GM12878 (cell line): ENCODE results near the gene SFR1. TPM values are rescaled to one million over a fixed set of nuclear protein-coding genes. Genes with fewer than 3 reads are reported as not detected.

Experiments used
- ASH2L ChIP-seq: fragments of 300-600, 200-600 bp; sonication (generic); IDR thresholded peaks from 2 replicates; pipeline ENCODE4 v1.6.1; 2017; ENCODE audit warnings: low read depth, mild to moderate bottlenecking, borderline replicate concordance
- BACH1 ChIP-seq: fragments of 450-650 bp; IDR thresholded peaks from 2 replicates; pipeline ENCODE4 v1.6.1; 2017; ENCODE audit warnings: mild to moderate bottlenecking, borderline replicate concordance
- EP300 ChIP-seq, 2 experiments: fragments of 150-350 bp in 1 of 2; IDR thresholded peaks; 2 replicates each; pipeline ENCODE4 v1.6.1; 2011 to 2012; ENCODE audit warnings: low read depth in 2 of 2, low read length in 2 of 2, borderline replicate concordance in 1 of 2, improper control_type of control experiment in 1 of 2, inconsistent platforms in 1 of 2; ENCODE audit not compliant: control insufficient read depth in 1 of 2
- ESRRA ChIP-seq: IDR thresholded peaks from 2 replicates; pipeline ENCODE4 v1.6.1; 2012; ENCODE audit warnings: mild to moderate bottlenecking, low read length, improper control_type of control experiment
- FOS ChIP-seq: IDR thresholded peaks from 3 replicates; pipeline ENCODE4 v1.6.1; 2011; ENCODE audit warnings: borderline replicate concordance; ENCODE audit not compliant: insufficient read length; ENCODE audit errors: extremely low read depth
- GABPA ChIP-seq: IDR thresholded peaks from 2 replicates; pipeline ENCODE4 v1.6.1; 2014; ENCODE audit warnings: antibody characterized with exemption, low read depth, mild to moderate bottlenecking, inconsistent platforms
- IRF4 ChIP-seq: IDR thresholded peaks from 2 replicates; pipeline ENCODE4 v1.6.1; 2011; ENCODE audit warnings: low read depth, low read length
- KDM1A ChIP-seq: fragments of 200-600 bp; sonication (generic); IDR thresholded peaks from 2 replicates; pipeline ENCODE4 v1.6.1; 2016; ENCODE audit warnings: borderline replicate concordance
- NR2C2 ChIP-seq: IDR thresholded peaks from 2 replicates; pipeline ENCODE4 v1.6.1; 2011; ENCODE audit warnings: borderline replicate concordance, low read depth; ENCODE audit not compliant: control insufficient read depth, insufficient read length
- PAX5 ChIP-seq: IDR thresholded peaks from 2 replicates; pipeline ENCODE4 v1.6.1; 2011; ENCODE audit warnings: low read depth, low read length, borderline replicate concordance
- POLR2A ChIP-seq: IDR thresholded peaks from 2 replicates; pipeline ENCODE4 v1.6.1; 2011; ENCODE audit warnings: low read depth, mild to moderate bottlenecking, low read length
- RAD51 ChIP-seq: fragments of 450-650 bp; IDR thresholded peaks from 2 replicates; pipeline ENCODE4 v1.6.1; 2016; ENCODE audit warnings: moderate library complexity, mild to moderate bottlenecking, inconsistent platforms
- SIN3A ChIP-seq: IDR thresholded peaks from 2 replicates; pipeline ENCODE4 v1.6.1; 2012; ENCODE audit warnings: low read depth, low read length, improper control_type of control experiment
- SMARCA5 ChIP-seq: fragments of 450-650 bp; IDR thresholded peaks from 2 replicates; pipeline ENCODE4 v1.6.1; 2017; ENCODE audit warnings: mild to moderate bottlenecking
- SRF ChIP-seq, 2 experiments: IDR thresholded peaks; 2 replicates each; pipeline ENCODE4 v1.6.1; 2011; ENCODE audit warnings: low read depth in 2 of 2, low read length in 2 of 2, mild to moderate bottlenecking in 1 of 2, moderate library complexity in 1 of 2
- STAT1 ChIP-seq: fragments of 450-650 bp; conservative IDR thresholded peaks from 2 replicates; pipeline ENCODE4 v1.6.1; 2014; ENCODE audit warnings: antibody characterized with exemption, mild to moderate bottlenecking
- STAT3 ChIP-seq: IDR thresholded peaks from 2 replicates; pipeline ENCODE4 v1.6.1; 2011; ENCODE audit warnings: low read depth, low read length, improper control_type of control experiment
- ZNF207 ChIP-seq: fragments of 450-650 bp; IDR thresholded peaks from 2 replicates; pipeline ENCODE4 v1.6.1; 2014; ENCODE audit warnings: antibody characterized with exemption, mild to moderate bottlenecking, borderline replicate concordance
- ZNF384 ChIP-seq: IDR thresholded peaks from 2 replicates; pipeline ENCODE4 v1.6.1; 2012; ENCODE audit warnings: low read depth, mild to moderate bottlenecking, low read length, improper control_type of control experiment, borderline replicate concordance
- ZNF622 ChIP-seq: fragments of 450-650 bp; IDR thresholded peaks from 2 replicates; pipeline ENCODE4 v1.6.1; 2017; ENCODE audit warnings: mild to moderate bottlenecking, inconsistent platforms
- polyA plus RNA-seq, 11 experiments: library from polyadenylated mRNA; depleted of rRNA in 4 of 11; unstranded in 6 of 11; stranded (reverse) in 5 of 11; fragments of >200 nt; fragmentation: Nextera tagmentation in 4 of 11; fragmentation: Illumina TruSeq in 1 of 11; extraction: Ambion mirVana in 4 of 11; extraction: Trizol in 1 of 11; gene quantifications; 1 replicate in 1 of 11; 2 replicates in 10 of 11; pipeline versions ENCODE4 v1.2.1 to v1.2.3, GENCODE V29; 2011 to 2016; ENCODE audit warnings: inconsistent platforms in 2 of 11, missing spikeins in 2 of 11, low read depth in 1 of 11
- total RNA-seq, 4 experiments: library from RNA; depleted of rRNA in 3 of 4; stranded (reverse); fragments of >200 nt in 3 of 4; fragmentation: Illumina TruSeq in 1 of 4; extraction: Trizol in 1 of 4; gene quantifications; 2 replicates each; pipeline versions ENCODE4 v1.2.1 to v1.2.3, GENCODE V29; 2013 to 2021
- TF ChIP-seq, protein P1 (sequence below): fragments of 450-650 bp; IDR thresholded peaks from 2 replicates; pipeline ENCODE4 v1.6.1; 2017; ENCODE audit warnings: mild to moderate bottlenecking, moderate library complexity
- TF ChIP-seq, protein P2 (sequence below): fragments of 450-650 bp; IDR thresholded peaks from 2 replicates; pipeline ENCODE4 v1.6.1; 2014; ENCODE audit warnings: mild to moderate bottlenecking
- TF ChIP-seq, protein P3 (sequence below): fragments of 450-650 bp; IDR thresholded peaks from 2 replicates; pipeline ENCODE4 v1.6.1; 2017; ENCODE audit warnings: low read depth, mild to moderate bottlenecking, moderate library complexity

SFR1 gene
- total and polyA plus RNA-seq, 10 of the 15 experiments (the other 5 are each of a cell fraction or from before 2014, with no cell fraction given): 6.9 to 31.5 (median 14.9) TPM

DNA sequence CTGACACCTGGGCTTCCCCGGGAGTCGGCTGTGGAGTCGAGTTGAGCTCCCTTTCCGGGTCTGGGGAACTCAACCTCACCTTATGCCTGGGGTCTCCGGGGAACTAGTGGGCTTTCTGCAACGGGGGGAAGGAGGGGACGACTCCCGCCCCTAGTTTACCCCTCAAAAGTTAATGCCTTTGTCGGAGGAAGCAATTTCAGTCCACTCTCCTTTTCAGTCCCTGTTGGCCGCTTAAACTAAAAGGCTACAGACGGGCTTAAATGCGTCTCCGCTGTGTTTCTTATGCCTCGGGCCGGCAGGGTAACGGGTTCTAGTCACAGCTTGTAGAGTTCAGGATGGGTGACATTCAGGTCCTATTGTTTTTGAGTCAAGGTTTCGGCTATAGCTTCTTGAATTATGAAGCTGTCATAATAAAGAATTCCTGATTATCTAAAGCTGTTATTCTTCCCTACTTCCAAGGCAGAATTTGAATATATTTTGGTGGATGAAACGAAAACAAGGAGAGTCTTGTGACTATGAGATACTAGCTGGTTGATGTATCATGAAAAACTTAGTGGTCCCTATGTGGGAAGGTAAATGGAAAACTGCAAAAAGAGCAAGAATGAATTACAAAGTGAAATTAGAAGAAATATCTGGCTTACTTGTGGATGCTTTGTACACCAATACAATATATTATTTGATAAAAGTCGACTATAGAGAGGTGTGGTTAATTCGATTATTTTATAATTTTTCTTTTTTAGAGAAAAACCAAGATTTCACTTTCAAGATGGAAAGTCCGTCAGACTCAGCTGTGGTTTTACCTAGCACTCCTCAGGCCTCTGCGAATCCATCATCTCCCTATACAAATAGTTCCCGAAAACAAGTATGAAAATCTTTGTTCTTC is 495 bp downstream of the SFR1 start (continued):
- TF ChIP-seq, protein P1, sequence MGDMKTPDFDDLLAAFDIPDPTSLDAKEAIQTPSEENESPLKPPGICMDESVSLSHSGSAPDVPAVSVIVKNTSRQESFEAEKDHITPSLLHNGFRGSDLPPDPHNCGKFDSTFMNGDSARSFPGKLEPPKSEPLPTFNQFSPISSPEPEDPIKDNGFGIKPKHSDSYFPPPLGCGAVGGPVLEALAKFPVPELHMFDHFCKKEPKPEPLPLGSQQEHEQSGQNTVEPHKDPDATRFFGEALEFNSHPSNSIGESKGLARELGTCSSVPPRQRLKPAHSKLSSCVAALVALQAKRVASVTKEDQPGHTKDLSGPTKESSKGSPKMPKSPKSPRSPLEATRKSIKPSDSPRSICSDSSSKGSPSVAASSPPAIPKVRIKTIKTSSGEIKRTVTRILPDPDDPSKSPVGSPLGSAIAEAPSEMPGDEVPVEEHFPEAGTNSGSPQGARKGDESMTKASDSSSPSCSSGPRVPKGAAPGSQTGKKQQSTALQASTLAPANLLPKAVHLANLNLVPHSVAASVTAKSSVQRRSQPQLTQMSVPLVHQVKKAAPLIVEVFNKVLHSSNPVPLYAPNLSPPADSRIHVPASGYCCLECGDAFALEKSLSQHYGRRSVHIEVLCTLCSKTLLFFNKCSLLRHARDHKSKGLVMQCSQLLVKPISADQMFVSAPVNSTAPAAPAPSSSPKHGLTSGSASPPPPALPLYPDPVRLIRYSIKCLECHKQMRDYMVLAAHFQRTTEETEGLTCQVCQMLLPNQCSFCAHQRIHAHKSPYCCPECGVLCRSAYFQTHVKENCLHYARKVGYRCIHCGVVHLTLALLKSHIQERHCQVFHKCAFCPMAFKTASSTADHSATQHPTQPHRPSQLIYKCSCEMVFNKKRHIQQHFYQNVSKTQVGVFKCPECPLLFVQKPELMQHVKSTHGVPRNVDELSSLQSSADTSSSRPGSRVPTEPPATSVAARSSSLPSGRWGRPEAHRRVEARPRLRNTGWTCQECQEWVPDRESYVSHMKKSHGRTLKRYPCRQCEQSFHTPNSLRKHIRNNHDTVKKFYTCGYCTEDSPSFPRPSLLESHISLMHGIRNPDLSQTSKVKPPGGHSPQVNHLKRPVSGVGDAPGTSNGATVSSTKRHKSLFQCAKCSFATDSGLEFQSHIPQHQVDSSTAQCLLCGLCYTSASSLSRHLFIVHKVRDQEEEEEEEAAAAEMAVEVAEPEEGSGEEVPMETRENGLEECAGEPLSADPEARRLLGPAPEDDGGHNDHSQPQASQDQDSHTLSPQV: no peak
- TF ChIP-seq ZNF384 (no peak), ESRRA (0 out of 2 replicates have a peak, but pooled peaks have one; percentile 3), SRF (IDR thresholded peaks at IDR 0.05; ENCODE audit: low read depth in 2 of 2, low read length in 2 of 2) (no peak), EP300 (IDR thresholded peaks at IDR 0.05; ENCODE audit: borderline replicate concordance in 1 of 2, control insufficient read depth in 1 of 2, low read depth in 2 of 2, low read length in 2 of 2) (no peak), PAX5 (no peak), ASH2L (no peak), IRF4 (no peak), SMARCA5 (no peak), POLR2A (no peak), STAT3 (no peak), STAT1 (peak; percentile 86; the same call in 1 of the 2 replicates), RAD51 (no peak), SIN3A (peak; percentile 88; the same call in 1 of the 2 replicates), KDM1A (no peak), ZNF622 (no peak), FOS (no peak), NR2C2 (no peak), BACH1 (no peak), ZNF207 (peak; percentile 71), GABPA (0 out of 2 replicates have a peak, but pooled peaks have one; percentile 6)
- TF ChIP-seq, protein P2, sequence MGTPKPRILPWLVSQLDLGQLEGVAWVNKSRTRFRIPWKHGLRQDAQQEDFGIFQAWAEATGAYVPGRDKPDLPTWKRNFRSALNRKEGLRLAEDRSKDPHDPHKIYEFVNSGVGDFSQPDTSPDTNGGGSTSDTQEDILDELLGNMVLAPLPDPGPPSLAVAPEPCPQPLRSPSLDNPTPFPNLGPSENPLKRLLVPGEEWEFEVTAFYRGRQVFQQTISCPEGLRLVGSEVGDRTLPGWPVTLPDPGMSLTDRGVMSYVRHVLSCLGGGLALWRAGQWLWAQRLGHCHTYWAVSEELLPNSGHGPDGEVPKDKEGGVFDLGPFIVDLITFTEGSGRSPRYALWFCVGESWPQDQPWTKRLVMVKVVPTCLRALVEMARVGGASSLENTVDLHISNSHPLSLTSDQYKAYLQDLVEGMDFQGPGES: no peak
- TF ChIP-seq, protein P3, sequence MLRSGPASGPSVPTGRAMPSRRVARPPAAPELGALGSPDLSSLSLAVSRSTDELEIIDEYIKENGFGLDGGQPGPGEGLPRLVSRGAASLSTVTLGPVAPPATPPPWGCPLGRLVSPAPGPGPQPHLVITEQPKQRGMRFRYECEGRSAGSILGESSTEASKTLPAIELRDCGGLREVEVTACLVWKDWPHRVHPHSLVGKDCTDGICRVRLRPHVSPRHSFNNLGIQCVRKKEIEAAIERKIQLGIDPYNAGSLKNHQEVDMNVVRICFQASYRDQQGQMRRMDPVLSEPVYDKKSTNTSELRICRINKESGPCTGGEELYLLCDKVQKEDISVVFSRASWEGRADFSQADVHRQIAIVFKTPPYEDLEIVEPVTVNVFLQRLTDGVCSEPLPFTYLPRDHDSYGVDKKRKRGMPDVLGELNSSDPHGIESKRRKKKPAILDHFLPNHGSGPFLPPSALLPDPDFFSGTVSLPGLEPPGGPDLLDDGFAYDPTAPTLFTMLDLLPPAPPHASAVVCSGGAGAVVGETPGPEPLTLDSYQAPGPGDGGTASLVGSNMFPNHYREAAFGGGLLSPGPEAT: peak; percentile 23
